AG04449 (cell line): Measurements from ENCODE around the gene RAD51B.

Source experiments
- CTCF ChIA-PET: fragments of 350-600 bp; formaldehyde crosslinking; extraction: SDS; loops from one replicate; lab custom pipeline; 2021; ENCODE audit warnings: antibody characterized with exemption; lab: Yijun Ruan, JAX
- POLR2A ChIA-PET: fragments of 400-600, 350-600 bp; formaldehyde crosslinking; extraction: SDS; loops from one replicate; lab custom pipeline; 2020; ENCODE audit warnings: antibody characterized with exemption, inconsistent platforms; lab: Yijun Ruan, JAX
- DNase-seq: peaks from one replicate; pipeline ENCODE4 v3.0.0-alpha.2; 2010; ENCODE audit warnings: low read depth, low spot score
- H3K4me3 ChIP-seq: 2 replicates; pipeline ENCODE4 v1.5.1; 2011; ENCODE audit warnings: low read depth, mild to moderate bottlenecking, control low read depth, low read length
- TF ChIP-seq, protein P1 (sequence below): IDR thresholded peaks from one replicate; pipeline ENCODE4 v1.5.1; 2011; ENCODE audit warnings: mild to moderate bottlenecking, moderate library complexity, low read length, control low read depth, inconsistent platforms; ENCODE audit not compliant: insufficient read depth; ENCODE audit errors: missing control alignments

Gene RAD51B

DNA sequence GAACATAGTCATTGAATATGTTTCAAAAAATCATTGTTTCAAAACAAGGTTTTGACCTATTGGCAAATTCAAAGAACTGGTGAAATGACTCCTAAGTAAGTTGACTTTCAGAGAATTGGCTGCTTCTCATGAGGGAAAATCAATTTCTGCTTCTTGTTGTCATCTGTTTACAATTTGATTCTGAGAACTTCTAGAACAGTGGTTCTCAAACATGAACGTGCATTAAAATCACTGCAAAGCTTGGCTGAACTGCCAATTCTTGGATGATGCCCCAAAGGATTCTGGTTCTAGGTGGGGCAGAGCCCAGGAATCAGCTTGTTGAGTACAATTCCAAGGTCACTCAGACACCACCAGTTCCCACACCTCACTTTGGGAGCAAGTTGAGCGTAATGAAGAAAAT lies 889.4 kb downstream of the RAD51B start:
- TF ChIP-seq, protein P1, sequence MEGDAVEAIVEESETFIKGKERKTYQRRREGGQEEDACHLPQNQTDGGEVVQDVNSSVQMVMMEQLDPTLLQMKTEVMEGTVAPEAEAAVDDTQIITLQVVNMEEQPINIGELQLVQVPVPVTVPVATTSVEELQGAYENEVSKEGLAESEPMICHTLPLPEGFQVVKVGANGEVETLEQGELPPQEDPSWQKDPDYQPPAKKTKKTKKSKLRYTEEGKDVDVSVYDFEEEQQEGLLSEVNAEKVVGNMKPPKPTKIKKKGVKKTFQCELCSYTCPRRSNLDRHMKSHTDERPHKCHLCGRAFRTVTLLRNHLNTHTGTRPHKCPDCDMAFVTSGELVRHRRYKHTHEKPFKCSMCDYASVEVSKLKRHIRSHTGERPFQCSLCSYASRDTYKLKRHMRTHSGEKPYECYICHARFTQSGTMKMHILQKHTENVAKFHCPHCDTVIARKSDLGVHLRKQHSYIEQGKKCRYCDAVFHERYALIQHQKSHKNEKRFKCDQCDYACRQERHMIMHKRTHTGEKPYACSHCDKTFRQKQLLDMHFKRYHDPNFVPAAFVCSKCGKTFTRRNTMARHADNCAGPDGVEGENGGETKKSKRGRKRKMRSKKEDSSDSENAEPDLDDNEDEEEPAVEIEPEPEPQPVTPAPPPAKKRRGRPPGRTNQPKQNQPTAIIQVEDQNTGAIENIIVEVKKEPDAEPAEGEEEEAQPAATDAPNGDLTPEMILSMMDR = no peak
- POLR2A ChIA-PET = no interaction called here
- CTCF ChIA-PET = interaction anchor here (1.5 kb wide), 1 partner anchor 8 kb away, joined by 4 read pairs; no protein-coding TSS in a partner anchor

DNA sequence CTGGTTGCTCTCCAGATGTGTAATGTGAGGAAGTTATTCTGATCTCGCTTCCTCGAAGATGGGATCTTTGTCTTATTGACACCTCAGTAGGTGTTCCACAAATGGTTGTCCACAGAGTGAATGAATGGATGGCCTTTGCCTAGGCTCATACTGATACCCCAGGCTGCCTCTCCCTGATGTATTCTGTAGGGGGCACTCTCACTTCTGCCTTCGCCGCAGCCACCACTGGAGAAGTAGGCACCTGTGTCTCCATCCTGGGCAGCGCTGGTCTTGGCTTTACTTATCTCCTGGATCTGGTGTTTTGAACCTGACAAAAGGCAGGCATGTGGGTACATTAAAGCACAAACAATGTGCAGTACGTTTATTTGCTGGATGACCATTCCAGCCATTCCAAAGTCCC lies 891.2 kb downstream of the RAD51B start:
- H3K4me3 ChIP-seq = no peak overlapping the region
- DNase-seq = no peak
- ChIA-PET POLR2A (no interaction called here), CTCF (interaction anchor here (1.7 kb wide), 1 partner anchor 17 kb away, joined by 3 read pairs; no protein-coding TSS in a partner anchor)
- TF ChIP-seq, protein P1 = no peak

More for the DNA sequence above, 889.4 kb downstream of the RAD51B start:
- H3K4me3 ChIP-seq = no peak overlapping the region
- no peak for DNase-seq

DNA sequence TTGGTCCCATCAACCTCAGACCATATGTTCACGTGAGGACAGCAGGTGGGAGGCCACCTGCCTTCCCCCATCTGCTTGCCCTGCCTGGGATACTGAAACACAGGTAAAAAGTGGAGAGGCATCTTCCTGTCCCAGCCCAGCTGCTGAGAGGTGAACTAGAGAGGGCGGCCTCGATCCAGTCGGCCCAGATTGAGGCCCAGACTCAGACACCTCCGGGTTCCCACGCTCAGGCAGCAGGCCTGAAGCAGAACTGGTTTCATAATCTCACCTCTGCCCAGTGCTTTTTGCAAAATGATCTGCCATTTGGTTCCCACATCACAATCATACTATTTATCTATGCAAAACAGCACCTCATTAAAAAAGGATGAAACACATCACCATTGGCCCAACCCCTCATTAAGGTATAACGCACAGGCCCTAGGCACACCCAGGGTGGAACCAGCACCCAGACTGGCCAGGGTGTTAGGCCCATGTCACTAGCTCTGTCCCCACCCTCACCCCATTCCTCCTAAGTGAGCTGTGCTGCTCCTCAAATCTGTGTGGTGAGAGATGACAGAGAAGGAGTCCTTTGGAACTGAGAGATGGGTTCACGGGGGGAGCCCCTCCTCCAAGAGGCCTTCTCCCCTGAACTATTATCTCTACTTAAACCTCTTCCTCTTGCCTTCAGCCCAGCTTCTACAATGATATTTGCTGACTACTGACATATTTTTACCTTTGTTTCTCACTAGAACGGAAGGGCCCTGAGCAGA lies 892.2 kb downstream of the RAD51B start:
- POLR2A ChIA-PET = no interaction called here
- DNase-seq = no peak
- H3K4me3 ChIP-seq = no peak overlapping the region
- TF ChIP-seq, protein P1 = no peak
- CTCF ChIA-PET = interaction anchor here (1.7 kb wide), 1 partner anchor 18 kb away, joined by 3 read pairs; no protein-coding TSS in a partner anchor

DNA sequence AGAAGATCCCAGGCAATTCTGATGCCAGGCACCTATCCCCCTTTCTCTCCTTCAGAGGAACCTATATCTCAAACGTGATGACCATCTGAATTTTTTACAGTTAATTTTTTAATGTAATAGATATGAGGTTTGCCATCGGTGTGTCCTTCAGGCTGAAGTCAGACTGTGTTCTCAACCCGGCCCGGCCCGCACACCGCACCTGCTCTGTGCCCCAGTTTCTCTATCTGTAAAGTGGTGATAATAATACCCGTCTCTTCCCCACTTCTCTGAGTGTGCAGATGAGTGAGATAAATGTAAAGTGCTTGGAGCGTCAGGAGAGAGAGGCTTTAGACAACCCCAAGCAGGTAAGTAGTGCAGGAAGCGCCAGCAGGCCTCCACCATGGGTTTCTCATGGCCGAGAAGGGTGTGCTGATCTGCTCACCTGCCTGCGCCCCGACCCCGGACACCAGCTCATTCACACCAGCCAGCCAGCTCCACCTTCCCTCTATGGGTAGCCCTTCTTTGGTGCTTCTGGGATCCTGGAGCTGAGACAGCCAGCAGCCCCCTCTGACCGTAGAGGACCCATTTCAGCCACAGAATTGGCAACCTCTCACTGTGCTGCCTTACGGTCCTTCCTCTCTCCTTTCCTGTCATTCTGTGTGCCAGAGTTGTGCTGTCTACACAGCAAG lies 893.3 kb downstream of the RAD51B start:
- ChIA-PET CTCF (no interaction called here), POLR2A (no interaction called here)
- H3K4me3 ChIP-seq = no peak overlapping the region
- TF ChIP-seq, protein P1 = no peak
- DNase-seq = no peak

DNA sequence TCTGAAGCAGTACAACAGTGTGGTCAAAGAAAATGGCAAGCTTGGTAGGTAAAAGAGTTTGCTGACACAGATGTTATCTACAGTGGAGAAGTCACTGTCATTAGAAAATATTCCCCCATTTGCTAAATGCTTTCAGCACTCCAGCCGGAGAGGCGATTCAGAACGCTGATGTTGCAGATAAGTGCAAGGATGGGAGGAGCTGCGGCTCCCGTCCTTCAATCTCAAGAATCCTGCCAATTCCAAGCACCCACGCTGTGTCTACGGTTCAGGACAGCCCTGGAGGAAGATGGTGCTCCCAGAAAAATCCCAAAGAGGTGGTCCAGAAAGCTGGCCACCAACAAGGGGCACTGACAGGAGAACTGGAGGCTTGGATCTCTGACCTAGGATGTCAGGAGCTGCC lies 894.2 kb downstream of the RAD51B start:
- H3K4me3 ChIP-seq = no peak overlapping the region
- TF ChIP-seq, protein P1 = no peak
- no peak for DNase-seq
- ChIA-PET POLR2A (no interaction called here), CTCF (no interaction called here)
